ENCODE measurements around the gene GRIK4. TPM values are rescaled to one million over a fixed set of nuclear protein-coding genes. Genes with fewer than 3 reads are reported as not detected.

The GRIK4 gene
- polyA plus RNA-seq, 1 donor = 1.3 TPM

DNA sequence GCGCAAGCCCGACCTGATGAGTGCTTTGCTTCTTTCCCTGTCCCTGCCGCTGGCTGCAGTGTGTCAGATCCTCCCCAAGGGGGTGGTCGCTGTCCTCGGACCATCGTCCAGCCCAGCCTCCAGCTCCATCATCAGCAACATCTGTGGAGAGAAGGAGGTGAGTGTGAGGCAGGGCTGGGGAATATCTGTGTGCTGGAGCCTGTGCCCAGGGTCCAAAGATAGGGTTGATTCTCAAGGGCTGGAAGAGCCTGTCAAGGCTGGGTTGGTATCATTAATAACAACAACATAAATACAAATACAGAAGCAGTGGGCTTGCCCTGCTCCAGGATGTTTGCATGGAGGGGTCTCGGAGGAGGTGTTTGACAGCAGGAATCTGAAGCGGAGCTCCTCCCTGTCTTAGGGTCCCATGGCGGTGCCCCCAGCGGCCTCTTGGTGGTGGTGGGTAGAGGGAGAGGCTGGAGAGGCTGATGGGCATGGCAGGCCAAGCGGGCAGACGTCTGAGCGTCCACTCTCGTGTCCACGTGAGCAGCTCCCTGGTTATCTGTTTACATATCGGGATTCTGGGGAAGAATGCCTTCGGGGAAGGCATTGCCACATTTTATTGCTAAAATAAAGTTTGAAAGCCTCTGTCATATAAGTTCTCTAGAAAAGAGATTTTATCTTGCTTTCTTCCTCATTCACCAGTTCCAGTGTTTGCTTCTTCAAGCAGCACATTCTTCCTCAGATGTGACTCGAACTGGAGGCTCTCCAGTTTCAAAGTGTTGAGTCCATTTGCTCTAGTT is 304.0 kb downstream of the GRIK4 start:
- DNase-seq = no peak

DNA sequence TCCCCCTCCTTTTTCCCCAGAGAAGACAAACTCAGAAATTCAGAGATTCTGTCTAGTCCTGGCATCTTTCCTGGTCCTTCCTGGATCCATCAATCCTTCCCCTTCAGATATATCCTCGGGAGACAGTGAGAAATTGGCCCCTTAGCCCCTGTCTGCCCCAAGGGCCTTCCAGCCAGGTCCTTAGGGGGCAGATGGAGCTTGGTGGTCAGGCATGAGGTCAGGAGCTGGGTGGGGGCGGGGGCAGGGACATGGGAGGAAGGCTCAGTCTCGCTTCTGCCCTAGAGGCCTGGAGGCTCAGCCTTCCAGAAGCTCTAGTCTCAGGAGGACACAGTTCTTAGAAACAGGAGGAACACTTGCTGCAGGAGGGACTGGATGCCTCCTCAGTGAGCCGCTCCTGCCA is 304.6 kb downstream of the GRIK4 start:
- no peak for DNase-seq

DNA sequence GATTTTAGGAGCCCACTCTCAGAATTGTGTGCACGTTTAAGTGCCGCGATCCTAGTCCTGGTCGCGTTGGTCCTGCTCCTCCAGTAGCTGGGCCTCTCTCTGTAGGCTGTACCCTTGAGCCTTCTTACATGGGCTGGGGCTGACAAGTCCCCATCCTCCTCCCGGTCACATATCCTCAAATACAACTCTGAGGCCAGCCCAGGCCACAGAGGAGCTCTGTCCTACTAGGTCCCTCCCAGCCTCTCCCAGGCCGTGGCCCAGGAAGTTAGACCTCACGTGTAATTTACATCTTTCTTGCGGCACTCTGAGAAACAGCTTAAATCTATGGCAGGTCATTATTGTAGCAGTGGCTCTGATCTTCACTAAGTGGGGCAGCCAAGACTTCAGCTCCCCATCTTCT is 305.2 kb downstream of the GRIK4 start:
- DNase-seq = no peak

DNA sequence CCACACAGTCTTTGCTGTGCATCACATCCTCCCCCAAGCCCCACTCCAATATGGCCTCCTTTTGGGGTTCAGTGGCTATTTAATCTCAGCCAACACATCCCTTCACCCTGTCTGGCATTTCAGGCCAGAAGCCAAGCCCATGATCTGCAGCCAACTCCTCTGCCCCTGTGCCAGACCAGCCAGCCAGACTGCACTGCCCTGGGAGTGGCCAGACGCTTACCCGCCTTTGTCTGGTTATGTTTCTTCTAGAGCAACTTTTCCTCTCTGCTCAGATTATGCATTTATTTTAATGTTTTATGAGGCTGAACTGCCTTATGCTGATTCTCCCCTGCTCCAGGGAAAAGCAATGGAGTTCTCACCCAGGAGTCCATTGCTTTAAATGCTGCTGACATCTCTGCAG is 305.6 kb downstream of the GRIK4 start:
- no peak for DNase-seq

DNA sequence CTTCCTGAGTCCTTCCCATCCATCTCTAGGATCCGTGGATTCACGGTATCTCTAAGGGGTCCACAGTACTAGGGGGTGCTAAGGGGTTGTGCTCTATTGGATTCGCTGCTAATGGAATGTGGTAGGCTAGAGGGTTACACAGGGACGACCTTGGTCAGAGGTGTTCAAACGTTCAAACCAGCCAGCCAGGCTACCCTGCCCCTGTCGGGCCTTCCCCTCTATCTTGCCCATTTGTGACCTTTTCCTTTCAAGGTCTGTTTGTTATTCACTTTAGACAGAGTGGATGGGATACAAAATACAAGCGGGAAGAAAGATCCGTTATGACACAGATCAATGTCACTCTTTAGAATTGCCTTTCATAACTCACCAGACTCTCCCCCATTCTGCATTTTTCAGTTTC is 306.5 kb downstream of the GRIK4 start:
- DNase-seq = no peak

DNA sequence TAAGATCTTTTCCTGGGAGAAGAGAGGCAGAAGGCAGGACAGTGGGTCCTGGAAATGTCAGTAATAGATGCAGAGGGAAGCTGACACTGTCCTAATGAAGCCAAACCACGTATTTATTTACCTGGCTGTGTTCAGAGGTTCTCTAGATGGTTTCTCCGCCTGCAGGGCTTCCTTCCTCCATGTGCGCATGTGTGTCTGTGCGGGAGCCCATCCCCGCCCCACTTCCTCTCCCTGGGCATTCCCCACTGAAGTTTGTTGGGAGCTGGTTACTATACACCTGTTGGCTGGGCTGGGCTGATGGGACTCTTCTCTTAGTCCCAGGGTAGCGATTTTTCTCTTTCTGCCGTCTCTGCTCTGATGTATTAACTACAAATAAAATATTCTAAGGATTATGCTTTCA is 307.5 kb downstream of the GRIK4 start:
- no peak for DNase-seq

DNA sequence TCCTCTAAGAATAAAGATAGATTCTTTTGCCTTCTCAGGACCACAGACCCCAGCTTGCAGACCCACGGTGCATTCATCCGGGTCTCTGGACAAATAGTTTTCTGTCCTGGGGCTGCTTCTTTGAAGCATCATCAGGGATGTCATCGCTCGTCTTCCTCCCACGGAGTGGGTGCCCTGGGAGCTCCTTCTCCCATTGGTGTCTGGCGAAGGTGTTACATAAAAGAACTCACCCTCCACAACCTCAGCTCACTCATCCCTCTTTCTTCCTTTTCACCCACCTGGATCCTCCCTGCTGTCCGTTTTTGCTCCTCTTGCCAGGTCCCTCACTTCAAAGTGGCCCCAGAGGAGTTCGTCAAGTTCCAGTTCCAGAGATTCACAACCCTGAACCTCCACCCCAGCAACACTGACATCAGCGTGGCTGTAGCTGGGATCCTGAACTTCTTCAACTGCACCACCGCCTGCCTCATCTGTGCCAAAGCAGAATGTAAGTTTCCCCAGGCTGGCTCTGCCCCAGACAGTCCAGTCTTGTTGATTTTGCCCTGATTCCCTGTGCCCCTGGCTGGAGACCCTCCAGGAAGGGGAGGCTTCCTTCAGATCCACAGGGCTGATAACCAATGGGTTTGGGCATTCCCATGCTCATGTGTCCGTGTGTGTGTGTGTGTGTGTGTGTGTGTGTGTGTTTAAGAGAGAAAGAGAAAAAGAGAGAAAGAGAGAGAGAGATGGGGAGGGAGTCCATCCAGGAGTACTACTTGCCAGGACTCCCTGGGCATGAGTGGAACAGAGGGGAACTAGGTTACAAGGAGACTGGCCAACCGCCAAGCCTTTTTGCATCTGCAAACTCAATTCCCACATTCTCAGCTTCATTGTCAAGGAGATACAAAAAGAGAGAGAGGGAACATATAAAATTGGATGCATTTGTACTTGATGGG is 308.2 kb downstream of the GRIK4 start:
- DNase-seq = no peak

DNA sequence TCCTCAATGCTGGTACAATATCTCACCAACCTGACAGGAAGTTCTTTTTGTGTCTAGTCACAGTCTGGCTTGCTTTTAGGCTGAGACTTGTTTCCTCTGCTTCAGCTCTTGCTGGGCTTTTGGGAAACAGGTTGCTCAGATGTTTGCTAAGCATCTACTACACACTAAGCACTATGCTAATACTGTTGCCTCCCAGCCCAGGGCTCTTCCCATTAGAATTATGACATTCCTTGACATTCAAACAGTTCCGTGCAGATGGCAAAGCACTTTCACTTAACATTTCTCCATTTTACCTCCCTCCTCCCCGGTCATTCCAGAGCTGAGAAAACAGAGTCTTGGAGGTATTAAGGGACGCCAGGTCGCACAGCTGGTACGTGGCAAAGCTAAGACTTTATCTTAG is 311.6 kb downstream of the GRIK4 start:
- DNase-seq = no peak

DNA sequence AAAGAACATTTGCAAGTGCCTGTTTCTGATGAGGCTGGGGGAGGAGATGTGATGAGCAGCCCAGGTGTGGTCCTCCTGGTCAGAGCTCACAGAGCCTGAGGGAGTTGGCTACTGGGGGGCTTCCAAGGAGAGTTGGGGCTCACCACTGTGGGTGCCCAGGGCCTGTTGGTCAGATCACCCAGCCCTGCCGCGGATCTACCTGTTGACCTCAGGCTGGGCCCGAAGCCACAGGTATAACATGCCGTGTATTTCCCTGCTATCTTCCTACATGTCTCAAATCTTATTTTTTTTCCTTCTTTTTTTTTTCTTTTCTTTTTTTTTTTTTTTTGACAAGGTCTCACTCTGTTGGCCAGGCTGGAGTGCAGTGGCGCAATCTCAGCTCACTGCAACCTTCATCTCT is 312.7 kb downstream of the GRIK4 start:
- DNase-seq = no peak

DNA sequence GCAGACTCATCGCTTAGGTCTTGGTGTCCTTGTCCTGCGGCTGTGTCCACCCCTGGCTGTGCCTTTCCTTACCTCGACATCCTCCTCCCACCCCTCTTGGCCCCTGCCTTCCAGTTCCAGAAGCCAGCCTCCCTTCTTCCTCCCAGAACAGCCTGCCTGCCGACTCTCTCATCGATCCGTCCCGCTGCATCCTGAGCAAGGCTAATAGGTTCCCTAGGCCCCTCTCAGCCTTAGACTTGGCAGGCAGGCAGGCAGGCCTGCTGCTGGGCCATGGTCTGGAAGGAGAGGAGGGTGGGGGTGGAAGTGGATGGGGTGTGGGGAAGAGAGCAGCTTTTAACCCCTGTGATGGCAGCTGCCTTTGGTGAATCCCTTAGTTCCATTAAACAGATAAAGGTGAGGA is 315.6 kb downstream of the GRIK4 start:
- no peak for DNase-seq

DNA sequence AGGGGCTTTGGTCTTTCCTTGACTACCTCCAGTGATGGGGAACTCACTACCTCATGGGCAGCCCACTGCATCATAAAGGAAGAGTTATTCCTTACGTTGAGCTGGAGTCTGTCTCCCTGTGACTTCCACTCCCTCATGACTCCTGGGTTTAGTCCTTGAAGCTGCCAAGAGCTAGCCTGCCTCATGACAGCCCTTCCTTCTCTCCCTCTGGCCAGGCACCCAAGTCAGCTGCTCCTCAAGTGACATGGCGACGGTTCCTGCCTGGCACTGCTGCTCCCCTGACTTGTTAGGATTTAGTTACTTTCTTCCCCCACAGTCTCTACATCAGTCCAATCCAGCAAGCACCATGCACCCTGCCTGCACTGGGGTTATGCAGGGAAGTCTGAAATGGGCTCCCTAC is 316.3 kb downstream of the GRIK4 start:
- DNase-seq = no peak

DNA sequence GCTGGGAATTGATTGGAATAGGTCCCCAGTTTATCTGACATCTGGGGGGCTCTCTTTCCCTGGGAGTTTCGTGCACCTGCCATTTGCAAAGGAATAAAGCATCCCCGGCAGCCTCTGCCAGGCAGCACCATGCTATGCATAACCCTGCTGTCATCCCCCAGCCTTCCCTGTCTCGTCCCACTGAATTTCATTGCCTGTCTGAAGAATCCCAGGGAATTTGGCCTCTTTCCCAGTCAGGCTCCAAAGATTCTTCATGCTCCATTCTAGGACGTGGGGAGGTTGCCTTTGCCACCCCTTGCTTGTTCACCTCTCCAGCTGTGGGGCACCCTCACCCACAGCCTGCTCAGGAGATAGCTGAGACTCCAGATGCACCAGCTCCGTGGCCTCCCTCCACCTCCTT is 317.3 kb downstream of the GRIK4 start:
- no peak for DNase-seq

DNA sequence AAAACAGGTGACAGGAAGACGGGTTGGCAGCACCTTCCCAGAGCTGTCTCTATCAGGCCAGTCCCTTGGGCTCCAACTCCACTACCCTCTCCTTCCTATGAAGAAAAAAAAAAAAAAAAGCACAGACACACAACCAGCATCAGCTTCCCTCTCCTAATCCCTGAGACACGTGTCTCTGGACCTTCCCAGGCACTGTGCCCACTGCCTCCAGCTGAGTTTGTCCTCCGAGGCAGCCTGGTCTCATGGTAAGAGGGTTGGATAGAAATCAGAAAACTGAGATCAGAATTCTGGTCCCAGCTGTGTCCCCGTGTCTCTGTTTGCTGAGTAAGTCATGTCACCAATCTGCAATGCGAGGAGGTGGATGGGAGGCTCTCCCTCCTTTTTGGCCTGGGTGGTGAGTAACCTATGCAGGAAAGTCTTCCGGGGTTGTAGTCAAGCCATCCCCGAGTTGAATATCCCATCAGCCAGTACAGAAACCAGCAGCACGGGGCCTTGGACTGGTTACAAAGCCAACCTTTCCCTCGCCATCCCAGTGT is 318.6 kb downstream of the GRIK4 start:
- no peak for DNase-seq

DNA sequence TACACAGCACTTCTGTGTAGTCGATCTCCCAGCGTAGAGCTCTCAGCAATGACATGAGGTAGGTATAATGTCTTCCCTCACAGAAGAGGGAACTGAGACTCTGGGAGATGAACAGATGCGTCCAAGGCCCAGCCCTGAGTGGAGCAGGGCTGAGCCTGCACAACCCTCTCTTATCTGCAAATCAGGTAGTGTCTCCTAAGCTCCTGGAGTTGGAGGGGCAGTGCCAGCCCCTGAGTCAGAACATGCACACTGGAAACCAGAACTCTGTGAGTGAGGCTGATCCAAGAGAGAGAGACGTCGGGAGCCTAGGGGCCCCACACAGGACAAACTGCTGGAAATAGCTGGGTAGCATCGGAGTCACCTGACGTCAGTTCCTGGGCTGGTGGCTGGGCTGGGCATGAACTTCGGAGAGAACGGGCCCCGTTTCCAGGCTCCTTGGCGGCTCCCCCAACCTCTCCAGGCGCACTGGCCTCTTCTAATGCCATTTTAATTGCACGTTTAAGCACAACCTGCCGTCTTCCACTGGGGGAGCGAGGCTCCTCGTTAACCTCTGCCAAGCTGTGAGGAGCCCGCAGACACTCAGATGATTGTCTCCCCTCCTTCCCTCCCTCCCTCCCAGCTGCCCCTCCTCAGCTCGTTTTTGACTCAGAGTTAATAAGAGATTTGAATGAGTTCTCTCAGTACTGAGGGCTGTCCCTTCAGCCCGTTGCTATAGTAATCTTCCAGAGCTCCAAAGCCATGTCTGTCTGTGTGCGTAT is 321.1 kb downstream of the GRIK4 start:
- no peak for DNase-seq

DNA sequence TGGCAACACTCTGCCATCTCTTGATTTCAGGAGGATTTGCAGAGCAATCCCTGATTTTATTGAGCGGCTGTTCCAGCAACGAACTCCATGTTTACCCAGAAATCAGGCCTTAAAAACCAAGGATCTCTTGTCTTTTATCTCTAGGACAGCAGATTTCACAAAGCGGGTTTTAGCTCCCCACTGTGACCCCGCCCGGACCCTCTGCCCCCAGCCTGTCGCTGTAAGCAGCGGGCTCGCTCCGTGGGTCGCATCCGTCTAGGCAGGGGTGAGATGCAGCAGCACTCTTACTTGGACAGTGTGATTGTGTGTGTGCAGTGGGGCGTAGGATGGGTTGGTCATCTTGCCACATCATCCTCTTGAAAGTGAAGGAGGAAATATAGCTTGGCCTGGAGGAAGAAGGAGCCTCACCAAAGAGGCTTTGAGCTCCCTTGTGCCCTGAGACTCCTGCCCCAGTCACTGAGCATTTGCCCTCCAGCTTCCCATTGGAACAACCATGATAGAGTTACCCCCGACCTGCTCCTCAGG is 323.2 kb downstream of the GRIK4 start:
- DNase-seq = no peak

DNA sequence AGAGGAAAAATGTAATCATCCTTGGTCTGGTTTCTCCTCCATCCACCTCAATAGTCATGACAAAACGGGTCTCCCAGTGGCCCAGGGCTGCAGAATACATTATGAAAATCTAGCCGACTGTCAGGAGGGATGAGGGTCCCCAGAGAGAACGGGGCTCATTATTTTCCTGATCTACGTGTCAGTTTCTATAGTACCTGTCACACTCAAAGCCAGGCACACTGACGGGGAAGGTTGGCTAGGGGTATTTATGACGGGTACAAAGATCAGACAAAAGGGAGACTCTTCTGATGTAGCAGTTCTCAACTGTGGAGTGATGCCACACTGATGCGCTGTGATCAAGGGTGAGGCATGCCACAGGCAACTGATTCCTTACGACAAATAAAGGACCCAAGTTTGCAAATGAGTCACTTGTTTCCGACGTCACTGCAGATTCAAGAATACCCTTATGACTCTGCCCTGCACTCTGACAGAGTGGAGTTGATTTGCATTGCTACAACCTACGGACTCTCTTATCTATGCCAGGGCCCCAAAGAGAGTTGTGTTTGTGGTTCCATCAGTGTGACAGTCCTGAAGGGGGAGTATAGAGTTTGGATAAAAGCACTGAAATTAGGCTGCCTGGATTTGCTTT is 324.2 kb downstream of the GRIK4 start:
- DNase-seq = no peak

DNA sequence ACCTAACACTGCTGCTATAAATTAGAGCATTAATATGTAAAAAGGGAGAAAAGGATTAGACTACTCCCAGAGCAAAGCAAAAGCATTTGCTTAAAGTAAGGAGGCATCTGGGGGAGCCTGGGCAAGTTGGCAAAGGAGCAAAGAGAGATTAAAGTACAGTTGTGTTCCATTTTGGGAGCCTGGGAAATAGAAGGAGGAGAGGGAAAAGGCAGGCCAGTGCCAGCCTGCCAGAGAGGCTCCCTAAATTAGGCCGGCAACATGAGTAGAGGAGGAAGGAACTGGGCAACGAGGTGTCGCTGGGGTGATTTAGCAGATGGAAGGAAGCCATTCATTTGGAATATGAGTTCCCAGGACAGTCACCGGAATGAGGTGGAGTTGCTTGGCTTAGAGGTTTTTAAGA is 326.1 kb downstream of the GRIK4 start:
- DNase-seq = no peak

DNA sequence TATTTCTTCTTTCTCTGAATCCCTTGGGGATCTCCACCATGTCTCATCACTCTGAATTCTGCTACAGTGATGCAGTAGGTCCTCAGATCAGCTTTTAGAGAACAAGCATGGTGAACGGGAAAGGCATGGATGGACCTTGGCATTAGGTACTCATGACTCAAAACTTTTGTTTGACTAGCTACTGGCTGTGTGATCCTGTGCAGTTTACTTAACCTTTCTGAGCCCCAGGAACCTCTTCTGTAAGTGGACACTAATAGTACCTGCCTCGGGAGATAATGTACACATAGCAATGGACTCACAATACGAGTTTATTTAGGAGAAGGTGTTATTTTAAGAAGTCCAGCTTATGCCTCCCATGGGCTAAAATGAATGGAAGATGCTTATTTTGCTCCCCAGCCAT is 327.7 kb downstream of the GRIK4 start:
- DNase-seq = no peak

DNA sequence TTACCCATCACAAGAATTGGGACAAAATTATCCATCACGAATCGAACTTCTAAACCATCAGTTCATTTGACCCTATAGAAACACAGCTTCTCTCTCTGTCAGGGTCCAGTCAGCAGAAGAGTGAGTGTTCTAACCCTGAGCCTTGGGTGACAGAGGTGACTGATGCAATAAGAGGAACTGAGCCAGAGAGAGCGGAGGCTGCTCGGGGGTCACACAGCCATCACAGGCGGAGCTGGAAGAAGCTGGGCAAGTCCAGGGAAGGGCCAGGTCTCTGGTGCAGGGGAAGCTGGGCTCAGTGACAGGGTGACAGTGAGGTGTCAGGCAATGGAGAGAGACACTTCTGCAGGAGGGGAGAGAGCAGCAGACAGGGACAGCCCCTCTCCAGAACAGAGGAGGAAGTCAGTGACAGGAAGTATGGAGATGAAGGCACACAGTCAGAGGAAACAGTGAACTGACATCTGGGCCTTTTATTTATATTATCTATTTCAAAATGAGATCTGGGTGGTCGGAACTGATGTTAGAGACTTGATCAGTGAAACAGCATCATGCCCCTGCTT is 328.4 kb downstream of the GRIK4 start:
- DNase-seq = no peak

DNA sequence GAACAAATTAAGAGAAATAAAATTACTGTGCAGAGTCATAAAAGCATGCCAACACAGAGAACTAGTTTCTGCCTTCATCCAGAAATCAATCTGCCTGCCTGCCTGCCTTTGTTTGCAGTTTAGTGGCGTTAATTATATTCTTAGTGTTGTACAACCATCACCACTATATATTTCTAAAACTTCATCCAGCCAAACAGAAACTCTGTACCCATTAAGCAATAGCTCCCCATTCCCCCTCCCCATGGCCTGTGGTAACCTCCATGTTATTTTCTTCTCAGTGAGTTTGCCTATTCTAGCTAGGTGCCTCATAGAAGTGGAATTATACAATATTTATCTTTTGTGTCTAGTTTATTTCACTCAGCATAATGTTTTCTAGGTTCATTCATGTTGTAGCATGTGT is 329.1 kb downstream of the GRIK4 start:
- no peak for DNase-seq

DNA sequence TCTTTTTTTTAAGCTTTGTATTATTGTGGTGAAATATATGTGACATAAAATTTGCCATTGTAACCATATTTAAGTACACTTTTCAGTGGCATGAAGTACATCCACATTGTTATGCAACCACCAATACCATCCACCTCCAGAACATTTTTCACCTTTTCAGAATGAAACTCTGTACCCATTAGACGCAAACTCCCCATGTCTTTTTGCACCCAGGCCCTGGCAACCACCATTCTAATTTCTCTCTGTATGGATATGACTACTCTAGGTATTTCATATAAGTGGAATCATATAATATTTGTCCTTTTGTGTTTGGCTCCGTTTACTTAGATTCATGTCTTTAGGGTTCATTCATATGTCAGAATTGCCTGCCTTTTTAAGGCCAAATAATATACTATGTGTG is 329.5 kb downstream of the GRIK4 start:
- DNase-seq = no peak

Data from left kidney (tissue), 2 donors.